WERI-Rb-1 (cell line): Measurements from ENCODE around the gene ABTB1.

ENCODE experiments used
- DNase-seq: peaks from one replicate; pipeline ENCODE4 v3.0.0-alpha.2; 2020
- H3K27ac ChIP-seq: fragments of 250-450 bp; sonication (Bioruptor Pico); 2 replicates; pipeline ENCODE4 v1.5.1; 2020; ENCODE audit warnings: mild to moderate bottlenecking, moderate library complexity
- H3K27me3 ChIP-seq: fragments of 250-450 bp; sonication (Bioruptor Pico); 2 replicates; pipeline ENCODE4 v1.5.1; 2021; ENCODE audit warnings: mild to moderate bottlenecking, low read depth, moderate library complexity; ENCODE audit not compliant: insufficient read depth, severe bottlenecking
- H3K36me3 ChIP-seq: fragments of 250-450 bp; sonication (Bioruptor Pico); 2 replicates; pipeline ENCODE4 v1.5.1; 2020; ENCODE audit warnings: mild to moderate bottlenecking, moderate library complexity
- H3K4me3 ChIP-seq: 2 replicates; pipeline ENCODE4 v1.5.1; 2011; ENCODE audit warnings: low read depth, mild to moderate bottlenecking, control low read depth, low read length
- H3K9me3 ChIP-seq: fragments of 250-450 bp; sonication (Bioruptor Pico); 2 replicates; pipeline ENCODE4 v1.5.1; 2021; ENCODE audit warnings: mild to moderate bottlenecking, moderate library complexity; ENCODE audit not compliant: severe bottlenecking
- TF ChIP-seq, protein P1 (sequence below): IDR thresholded peaks from 2 replicates; pipeline ENCODE4 v1.5.1; 2011; ENCODE audit warnings: low read depth, mild to moderate bottlenecking, control low read depth, inconsistent platforms, low read length

Gene ABTB1

GRCh38 chr3:127646501-127647046 is 26.2 kb upstream of the ABTB1 start:
- no peak for DNase-seq

DNA sequence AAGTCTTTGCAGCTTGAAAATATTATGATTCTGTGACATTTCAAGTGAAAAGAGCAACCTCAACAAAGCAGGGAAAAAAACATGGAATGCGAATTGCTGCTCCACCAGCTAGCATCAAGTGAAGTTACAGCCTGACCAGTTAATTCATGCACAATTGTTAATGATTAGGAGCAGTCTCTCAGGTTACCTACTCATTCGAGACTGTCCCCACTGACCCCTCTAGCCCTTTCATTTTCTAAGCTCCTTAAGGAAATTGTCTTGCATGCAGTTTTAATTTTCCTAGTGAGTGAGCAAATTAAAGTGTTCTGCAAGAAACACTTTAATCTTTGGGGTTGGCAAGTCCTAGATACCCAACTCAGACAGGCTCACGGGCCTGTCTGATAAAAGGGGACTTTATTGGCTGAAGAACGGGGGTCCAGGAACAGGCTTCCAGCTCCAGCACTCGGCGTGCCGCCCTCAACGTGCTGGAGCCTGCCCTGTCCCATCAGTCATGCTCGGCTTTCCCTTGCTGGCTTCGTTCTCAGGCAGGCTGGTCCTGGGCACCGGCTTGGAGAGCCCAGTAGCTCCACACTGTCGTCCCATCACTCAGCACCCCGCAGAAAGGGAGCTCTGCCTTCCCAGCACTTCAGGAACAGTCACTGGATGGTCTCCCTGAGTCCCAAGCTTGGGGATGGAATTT is 25.4 kb upstream of the ABTB1 start:
- Histone ChIP-seq H3K27ac (no peak overlapping the region), H3K9me3 (no peaks in the 10 kb centered on the region), H3K27me3 (no peaks in the 10 kb centered on the region), H3K4me3 (no peak overlapping the region), H3K36me3 (peaks cover 83% of the 10 kb centered on the region)
- DNase-seq, result no peak
- TF ChIP-seq, protein P1, sequence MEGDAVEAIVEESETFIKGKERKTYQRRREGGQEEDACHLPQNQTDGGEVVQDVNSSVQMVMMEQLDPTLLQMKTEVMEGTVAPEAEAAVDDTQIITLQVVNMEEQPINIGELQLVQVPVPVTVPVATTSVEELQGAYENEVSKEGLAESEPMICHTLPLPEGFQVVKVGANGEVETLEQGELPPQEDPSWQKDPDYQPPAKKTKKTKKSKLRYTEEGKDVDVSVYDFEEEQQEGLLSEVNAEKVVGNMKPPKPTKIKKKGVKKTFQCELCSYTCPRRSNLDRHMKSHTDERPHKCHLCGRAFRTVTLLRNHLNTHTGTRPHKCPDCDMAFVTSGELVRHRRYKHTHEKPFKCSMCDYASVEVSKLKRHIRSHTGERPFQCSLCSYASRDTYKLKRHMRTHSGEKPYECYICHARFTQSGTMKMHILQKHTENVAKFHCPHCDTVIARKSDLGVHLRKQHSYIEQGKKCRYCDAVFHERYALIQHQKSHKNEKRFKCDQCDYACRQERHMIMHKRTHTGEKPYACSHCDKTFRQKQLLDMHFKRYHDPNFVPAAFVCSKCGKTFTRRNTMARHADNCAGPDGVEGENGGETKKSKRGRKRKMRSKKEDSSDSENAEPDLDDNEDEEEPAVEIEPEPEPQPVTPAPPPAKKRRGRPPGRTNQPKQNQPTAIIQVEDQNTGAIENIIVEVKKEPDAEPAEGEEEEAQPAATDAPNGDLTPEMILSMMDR, result no peak

More at GRCh38 chr3:127646501-127647046, 26.2 kb upstream of the ABTB1 start:
- H3K9me3 ChIP-seq, result no peaks in the 10 kb centered on the region
- TF ChIP-seq, protein P1, result no peak
- H3K27ac ChIP-seq, result no peak overlapping the region
- H3K27me3 ChIP-seq, result no peaks in the 10 kb centered on the region
- H3K36me3 ChIP-seq, result peaks cover 83% of the 10 kb centered on the region
- no peak overlapping the region for H3K4me3 ChIP-seq

GRCh38 chr3:127647845-127648204 is 24.9 kb upstream of the ABTB1 start:
- no peak overlapping the region for H3K4me3 ChIP-seq
- H3K36me3 ChIP-seq, result peaks cover 78% of the 10 kb centered on the region
- H3K9me3 ChIP-seq, result no peaks in the 10 kb centered on the region
- H3K27me3 ChIP-seq, result no peaks in the 10 kb centered on the region
- TF ChIP-seq, protein P1, result no peak
- H3K27ac ChIP-seq, result no peak overlapping the region
- no peak for DNase-seq

GRCh38 chr3:127650236-127650635 is 22.5 kb upstream of the ABTB1 start:
- peaks cover 79% of the 10 kb centered on the region for H3K36me3 ChIP-seq
- no peak overlapping the region for H3K4me3 ChIP-seq
- H3K9me3 ChIP-seq, result no peaks in the 10 kb centered on the region
- H3K27ac ChIP-seq, result no peak overlapping the region
- DNase-seq, result no peak
- H3K27me3 ChIP-seq, result no peaks in the 10 kb centered on the region
- TF ChIP-seq, protein P1, result no peak

- TF ChIP-seq, protein P1, result no peak
These were observed 21.1 kb upstream of the ABTB1 start for GRCh38 chr3:127651516-127652172.

More at GRCh38 chr3:127651516-127652172, 21.1 kb upstream of the ABTB1 start:
- Histone ChIP-seq H3K36me3 (peaks cover 76% of the 10 kb centered on the region), H3K27ac (no peak overlapping the region), H3K4me3 (no peak overlapping the region), H3K9me3 (no peaks in the 10 kb centered on the region), H3K27me3 (no peaks in the 10 kb centered on the region)
- DNase-seq, result no peak
